Uterus (tissue), 4 donors: Measurements from ENCODE around the gene ATP6V0E2. TPM values are rescaled to one million over a fixed set of nuclear protein-coding genes. Genes with fewer than 3 reads are reported as not detected.

Source experiments
- small RNA-seq: library from RNA; depleted of rRNA; stranded (forward); fragments of <200 nt; gene quantifications from one replicate; pipeline ENCODE3, GENCODE V24; 2016
- total RNA-seq, 4 donors: library from RNA; depleted of rRNA in 3 of 4; stranded (reverse); fragments of >200 nt in 3 of 4; gene quantifications; one replicate each; pipeline versions ENCODE4 v1.1.0 to v1.2.4, GENCODE V29; 2014 to 2023
- donor health status: DM: yes; HTN: yes; CAD: no.

ATP6V0E2 gene
- total RNA-seq, 4 donors from 2014 or later, result 2.6 to 22.5 (median 10.1) TPM

Small RNAs within 50 kb of the gene (small RNA-seq; reads per million reads assigned to genes)
- gene AC093458.1, result not detected

Other genes starting within 250 kb of the ATP6V0E2 start
- gene ZNF467, start 100.4 kb upstream of the ATP6V0E2 start, total RNA-seq, result 10 to 100 TPM in 3 of 4 donors, 1 to 10 TPM in 1; 5.2 to 23.6 (median 14.3) TPM
- gene ZNF862, start 35.6 kb upstream of the ATP6V0E2 start, total RNA-seq, result 10 to 100 TPM in 2 of 4 donors, 1 to 10 TPM in 2; 1.8 to 39.4 (median 14.6) TPM